CD14-positive monocyte (primary cell): Measurements from ENCODE around the gene MRPS6. TPM values are rescaled to one million over a fixed set of nuclear protein-coding genes. Genes with fewer than 3 reads are reported as not detected.

Experiments
- DNase-seq, 3 donors: peaks; one replicate each; pipeline ENCODE4 v3.0.0-alpha.2; 2011 to 2022
- H2AFZ ChIP-seq: 2 replicates; pipeline ENCODE4 v1.6.0; 2012; ENCODE audit warnings: mild to moderate bottlenecking, low read depth, low read length, inconsistent platforms; ENCODE audit not compliant: insufficient read depth, poor library complexity, severe bottlenecking
- H3K27ac ChIP-seq, 2 donors: 1 replicate in 1 of 2; 2 replicates in 1 of 2; pipeline ENCODE4 v1.5.1; 2012 to 2013; ENCODE audit warnings: low read length in 2 of 2, control low read depth in 1 of 2, inconsistent platforms in 1 of 2, low read depth in 1 of 2, mild to moderate bottlenecking in 1 of 2
- H3K27me3 ChIP-seq, 2 donors: one replicate each; pipeline versions ENCODE4 v1.6.0 to v1.6.1; 2011 to 2013; ENCODE audit warnings: low read length in 2 of 2; ENCODE audit not compliant: control insufficient read depth in 2 of 2, insufficient read depth in 2 of 2
- H3K36me3 ChIP-seq, 2 donors: replicated peaks in 1 of 2; 1 replicate in 1 of 2; 2 replicates in 1 of 2; pipeline versions ENCODE4 v1.5.1 to v1.6.1; 2012 to 2013; ENCODE audit warnings: low read length in 2 of 2, control low read depth in 1 of 2, inconsistent platforms in 1 of 2, mild to moderate bottlenecking in 1 of 2; ENCODE audit not compliant: insufficient read depth in 2 of 2, control insufficient read depth in 1 of 2
- H3K4me1 ChIP-seq, 2 donors: 1 replicate in 1 of 2; 2 replicates in 1 of 2; pipeline versions ENCODE4 v1.5.1 to v1.6.1; 2012 to 2013; ENCODE audit warnings: low read length in 2 of 2, control low read depth in 1 of 2, inconsistent platforms in 1 of 2, mild to moderate bottlenecking in 1 of 2, moderate library complexity in 1 of 2; ENCODE audit not compliant: insufficient read depth in 2 of 2, control insufficient read depth in 1 of 2
- H3K4me2 ChIP-seq: replicated peaks from 2 replicates; pipeline ENCODE3; 2012; ENCODE audit warnings: low read length, moderate library complexity, mild to moderate bottlenecking; ENCODE audit not compliant: poor library complexity, severe bottlenecking; ENCODE audit errors: extremely low read depth
- H3K4me3 ChIP-seq, 3 experiments: fragments of 200-600 bp in 1 of 3; sonication (generic) in 1 of 3; replicated peaks in 1 of 3; 1 replicate in 2 of 3; 2 replicates in 1 of 3; pipeline ENCODE4 v1.5.1; 2011 to 2013; ENCODE audit warnings: low read length in 3 of 3, mild to moderate bottlenecking in 3 of 3, control low read depth in 2 of 3, low read depth in 2 of 3, inconsistent platforms in 1 of 3, moderate library complexity in 1 of 3
- H3K79me2 ChIP-seq: 2 replicates; pipeline ENCODE4 v1.6.0; 2012; ENCODE audit warnings: mild to moderate bottlenecking, control low read depth, inconsistent platforms, low read length, moderate library complexity; ENCODE audit not compliant: insufficient read depth
- H3K9ac ChIP-seq: 2 replicates; pipeline ENCODE4 v1.6.0; 2017; ENCODE audit warnings: low read length, mild to moderate bottlenecking; ENCODE audit not compliant: insufficient read depth, poor library complexity, severe bottlenecking
- H3K9me3 ChIP-seq, 2 donors: replicated peaks in 1 of 2; 1 replicate in 1 of 2; 2 replicates in 1 of 2; pipeline versions ENCODE4 v1.5.1 to v1.6.1; 2012 to 2013; ENCODE audit warnings: low read length in 2 of 2, control low read depth in 1 of 2; ENCODE audit not compliant: control insufficient read depth in 1 of 2, insufficient read depth in 1 of 2
- H4K20me1 ChIP-seq: 2 replicates; pipeline ENCODE4 v1.6.0; 2012; ENCODE audit warnings: mild to moderate bottlenecking, low read length, control low read depth, moderate library complexity; ENCODE audit not compliant: insufficient read depth
- H3K27ac Mint-ChIP-seq, 7 donors: one replicate each; pipeline ENCODE4 v1.8.0; 2020; ENCODE audit warnings: mild to moderate bottlenecking in 7 of 7, mixed read lengths in 7 of 7, moderate library complexity in 6 of 7, inconsistent platforms in 2 of 7
- H3K27me3 Mint-ChIP-seq, 3 donors: one replicate each; pipeline ENCODE4 v1.8.0; 2021 to 2022; ENCODE audit warnings: low read depth in 3 of 3, mild to moderate bottlenecking in 3 of 3, mixed read lengths in 3 of 3, moderate library complexity in 3 of 3, inconsistent platforms in 1 of 3
- H3K36me3 Mint-ChIP-seq, 2 donors: one replicate each; pipeline ENCODE4 v1.8.0; 2020; ENCODE audit warnings: mixed read lengths in 2 of 2, inconsistent platforms in 1 of 2, mild to moderate bottlenecking in 1 of 2
- H3K4me1 Mint-ChIP-seq: one replicate; pipeline ENCODE4 v1.8.0; 2020; ENCODE audit warnings: mild to moderate bottlenecking, mixed read lengths
- H3K4me3 Mint-ChIP-seq, 2 donors: one replicate each; pipeline ENCODE4 v1.8.0; 2020; ENCODE audit warnings: mild to moderate bottlenecking in 2 of 2, mixed read lengths in 2 of 2, moderate library complexity in 1 of 2
- H3K9me3 Mint-ChIP-seq, 7 donors: one replicate each; pipeline ENCODE4 v1.8.0; 2020 to 2022; ENCODE audit warnings: mixed read lengths in 7 of 7, mild to moderate bottlenecking in 6 of 7, moderate library complexity in 6 of 7, inconsistent platforms in 2 of 7
- whole genome bisulfite sequencing: methylation state at CpG from one replicate; pipeline ENCODE4 v1.1.5; 2013; ENCODE audit warnings: missing lambda C conversion rate; ENCODE audit not compliant: insufficient coverage; 5-methylcytosine and 5-hydroxymethylcytosine counted together
- intact Hi-C, 2 donors: fragments of 100-400 bp; cut with micrococcal nuclease; formaldehyde crosslinking; loops; one replicate each; pipeline versions ENCODE4 v1.15.0 to v1.15.1; 2023
- polyA plus RNA-seq, 3 donors: library from polyadenylated mRNA; depleted of rRNA in 1 of 3; unstranded in 2 of 3; stranded (reverse) in 1 of 3; fragments of 300-500 nt in 2 of 3; fragments of >200 nt in 1 of 3; fragmentation: Illumina TruSeq in 2 of 3; gene quantifications; 1 replicate in 2 of 3; 2 replicates in 1 of 3; pipeline ENCODE4 v1.2.3, GENCODE V29; 2012 to 2021
- TF ChIP-seq, protein P1 (sequence below): fragments of 200-600 bp; IDR thresholded peaks from one replicate; pipeline ENCODE4 v1.8.0; 2022; ENCODE audit warnings: antibody characterized with exemption, mild to moderate bottlenecking

The MRPS6 gene
- polyA plus RNA-seq, 3 donors: 29.8 to 124 (median 101) TPM

DNA sequence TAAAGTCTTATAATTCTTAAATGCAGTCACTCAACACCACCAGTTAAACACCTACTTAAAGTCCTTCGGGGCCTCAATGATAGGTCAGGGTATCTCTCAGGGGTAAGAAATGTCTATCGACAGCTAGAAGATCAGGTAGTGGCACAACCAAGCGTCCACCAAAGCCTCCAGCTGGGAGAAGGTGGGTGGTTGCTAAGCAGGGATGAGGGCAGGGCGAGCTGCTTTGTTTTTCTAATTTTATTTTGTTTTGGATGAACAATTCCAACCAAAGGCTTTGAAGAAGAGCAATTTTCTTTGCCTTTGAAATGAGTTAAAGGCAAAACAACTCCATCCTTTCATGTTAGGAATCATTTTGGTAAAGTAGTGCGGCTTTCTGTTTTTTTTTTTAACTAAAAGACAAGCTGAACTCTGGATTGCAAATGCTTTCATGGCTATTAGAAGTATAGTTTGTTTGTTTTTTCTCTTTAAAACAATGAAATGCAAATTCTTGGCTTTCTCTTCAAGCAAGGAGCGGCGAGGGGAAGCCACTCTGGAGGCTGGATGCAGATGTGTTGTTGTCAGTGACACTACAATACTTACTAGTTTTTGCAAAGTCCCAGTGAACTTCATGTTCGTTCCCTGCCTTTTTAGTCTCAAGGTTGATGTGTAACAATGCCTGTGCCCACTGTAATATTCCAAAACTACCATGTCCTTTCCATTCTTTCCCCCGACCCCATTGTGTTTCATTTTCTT is 106.0 kb downstream of the MRPS6 start:
- Mint-ChIP-seq H3K27ac (no peak overlapping the region), H3K36me3 (no peaks in the 10 kb centered on the region), H3K4me3 (no peak overlapping the region), H3K27me3 (peaks cover 0 to 4% (median 3%) of the 10 kb centered on the region in 3 donors), H3K9me3 (peaks cover 0 to 11% (median 4%) of the 10 kb centered on the region in 7 donors), H3K4me1 (peaks cover 4% of the 10 kb centered on the region)
- Histone ChIP-seq H3K9me3 (peaks cover 0 to under 1% of the 10 kb centered on the region in 2 donors), H2AFZ (no peak overlapping the region), H3K4me3 (no peak overlapping the region), H3K4me2 (no peak overlapping the region), H4K20me1 (no peaks in the 10 kb centered on the region), H3K79me2 (no peaks in the 10 kb centered on the region), H3K36me3 (no peaks in the 10 kb centered on the region), H3K4me1 (no peaks in the 10 kb centered on the region), H3K27ac (no peak overlapping the region), H3K9ac (no peak overlapping the region), H3K27me3 (no peaks in the 10 kb centered on the region)
- 100% methylated on average over 1 of the region's 9 CpGs for WGBS
- intact Hi-C loops: no loop called here
- no peak for DNase-seq
- TF ChIP-seq, protein P1, sequence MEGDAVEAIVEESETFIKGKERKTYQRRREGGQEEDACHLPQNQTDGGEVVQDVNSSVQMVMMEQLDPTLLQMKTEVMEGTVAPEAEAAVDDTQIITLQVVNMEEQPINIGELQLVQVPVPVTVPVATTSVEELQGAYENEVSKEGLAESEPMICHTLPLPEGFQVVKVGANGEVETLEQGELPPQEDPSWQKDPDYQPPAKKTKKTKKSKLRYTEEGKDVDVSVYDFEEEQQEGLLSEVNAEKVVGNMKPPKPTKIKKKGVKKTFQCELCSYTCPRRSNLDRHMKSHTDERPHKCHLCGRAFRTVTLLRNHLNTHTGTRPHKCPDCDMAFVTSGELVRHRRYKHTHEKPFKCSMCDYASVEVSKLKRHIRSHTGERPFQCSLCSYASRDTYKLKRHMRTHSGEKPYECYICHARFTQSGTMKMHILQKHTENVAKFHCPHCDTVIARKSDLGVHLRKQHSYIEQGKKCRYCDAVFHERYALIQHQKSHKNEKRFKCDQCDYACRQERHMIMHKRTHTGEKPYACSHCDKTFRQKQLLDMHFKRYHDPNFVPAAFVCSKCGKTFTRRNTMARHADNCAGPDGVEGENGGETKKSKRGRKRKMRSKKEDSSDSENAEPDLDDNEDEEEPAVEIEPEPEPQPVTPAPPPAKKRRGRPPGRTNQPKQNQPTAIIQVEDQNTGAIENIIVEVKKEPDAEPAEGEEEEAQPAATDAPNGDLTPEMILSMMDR: no peak

DNA sequence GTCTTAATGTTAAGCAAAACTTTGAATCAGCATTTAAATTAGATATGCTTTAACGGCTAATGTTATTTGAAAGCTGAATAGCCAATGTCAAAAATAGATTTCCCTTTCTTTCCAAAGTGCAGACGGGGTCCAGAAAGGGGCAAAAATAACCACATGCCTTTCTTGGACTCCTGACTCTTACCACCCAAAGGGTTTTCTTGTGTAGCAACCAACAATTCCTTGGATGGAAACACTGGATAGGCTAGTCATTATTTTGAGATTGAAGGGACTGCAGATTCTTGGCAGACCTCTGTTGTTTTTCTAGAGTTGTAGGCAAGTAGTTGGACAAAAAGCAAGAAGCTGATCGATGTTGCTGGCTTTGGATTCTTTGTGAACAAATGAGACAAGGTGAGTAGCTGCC is 107.0 kb downstream of the MRPS6 start:
- Histone ChIP-seq H3K79me2 (no peaks in the 10 kb centered on the region), H3K4me3 (no peak overlapping the region), H3K27me3 (no peaks in the 10 kb centered on the region), H3K9me3 (no peaks in the 10 kb centered on the region), H2AFZ (no peak overlapping the region), H3K9ac (no peak overlapping the region), H3K4me1 (no peaks in the 10 kb centered on the region), H4K20me1 (no peaks in the 10 kb centered on the region), H3K27ac (no peak overlapping the region), H3K4me2 (no peak overlapping the region), H3K36me3 (no peaks in the 10 kb centered on the region)
- TF ChIP-seq, protein P1: no peak
- H3K4me3 Mint-ChIP-seq: no peak overlapping the region
- no peak overlapping the region for H3K27ac Mint-ChIP-seq
- H3K4me1 Mint-ChIP-seq: peaks cover 4% of the 10 kb centered on the region
- H3K27me3 Mint-ChIP-seq: peaks cover 0 to 4% (median 3%) of the 10 kb centered on the region in 3 donors
- H3K36me3 Mint-ChIP-seq: no peaks in the 10 kb centered on the region
- DNase-seq: no peak
- WGBS: 100% methylated on average over 1 of the region's 3 CpGs
- peaks cover 0 to 4% (median 2%) of the 10 kb centered on the region in 7 donors for H3K9me3 Mint-ChIP-seq
- intact Hi-C loops: no loop called here
